B cell (primary cell): ENCODE measurements around the gene KCNA4. TPM values are rescaled to one million over a fixed set of nuclear protein-coding genes. Genes with fewer than 3 reads are reported as not detected.

ENCODE experiments used
- ATAC-seq: fragments of 200-7000 bp; cut with Tn5 transposase; one replicate; pipeline ENCODE4 v1.10.0; 2021; ENCODE audit warnings: low read depth, mild to moderate bottlenecking, moderate number of reproducible peaks, moderate library complexity
- CTCF ChIA-PET: fragments of 350-600 bp; sonication (Branson Sonifier 250); formaldehyde crosslinking; loops from one replicate; lab custom pipeline; 2021; ENCODE audit warnings: antibody characterized with exemption, inconsistent platforms; lab: Charles Lee
- POLR2A ChIA-PET: fragments of 350-600 bp; sonication (Branson Sonifier 250); formaldehyde crosslinking; loops from one replicate; lab custom pipeline; 2021; ENCODE audit warnings: antibody characterized with exemption; lab: Charles Lee
- DNase-seq: peaks from one replicate; pipeline ENCODE4 v3.0.0; 2013
- H2AFZ ChIP-seq: 2 replicates; pipeline ENCODE4 v1.6.1; 2012; ENCODE audit warnings: mild to moderate bottlenecking, low read depth, low read length; ENCODE audit not compliant: insufficient read depth, poor library complexity, severe bottlenecking
- H3K27ac ChIP-seq, 2 donors: 1 replicate in 1 of 2; 2 replicates in 1 of 2; pipeline ENCODE4 v1.5.1; 2012 to 2013; ENCODE audit warnings: low read length in 2 of 2, mild to moderate bottlenecking in 2 of 2, moderate library complexity in 1 of 2
- H3K27me3 ChIP-seq, 4 experiments: fragments of 200-600 bp in 1 of 4; sonication (generic) in 1 of 4; replicated peaks in 1 of 4; 1 replicate in 2 of 4; 2 replicates in 2 of 4; pipeline versions ENCODE4 v1.6.1 to v1.7.0; 2013 to 2016; ENCODE audit warnings: low read length in 3 of 4, mild to moderate bottlenecking in 2 of 4, mixed read lengths in 1 of 4, moderate library complexity in 1 of 4; ENCODE audit not compliant: insufficient read depth in 4 of 4, control insufficient read depth in 3 of 4; ENCODE audit errors: control extremely low read depth in 1 of 4
- H3K36me3 ChIP-seq, 2 experiments: replicated peaks in 1 of 2; 1 replicate in 1 of 2; 2 replicates in 1 of 2; pipeline versions ENCODE4 v1.6.1 to v1.7.1; 2013; ENCODE audit warnings: low read length in 1 of 2; ENCODE audit not compliant: insufficient read depth in 2 of 2, control insufficient read depth in 1 of 2; ENCODE audit errors: control extremely low read depth in 1 of 2, extremely low read depth in 1 of 2
- H3K4me1 ChIP-seq, 2 donors: fragments of 200-600 bp in 1 of 2; sonication (generic) in 1 of 2; 1 replicate in 1 of 2; 2 replicates in 1 of 2; pipeline versions ENCODE4 v1.5.1 to v1.6.1; 2013 to 2017; ENCODE audit warnings: low read length in 2 of 2; ENCODE audit not compliant: control insufficient read depth in 2 of 2, insufficient read depth in 2 of 2
- H3K4me2 ChIP-seq: replicated peaks from 2 replicates; pipeline ENCODE3; 2012; ENCODE audit warnings: mild to moderate bottlenecking, low read depth, low read length; ENCODE audit not compliant: poor library complexity, severe bottlenecking
- H3K4me3 ChIP-seq, 5 experiments: fragments of 200-600 bp in 1 of 5; sonication (generic) in 1 of 5; 1 replicate in 3 of 5; 2 replicates in 2 of 5; pipeline versions ENCODE4 v1.5.1 to v1.7.0; 2011 to 2016; ENCODE audit warnings: low read length in 4 of 5, mild to moderate bottlenecking in 4 of 5, low read depth in 2 of 5, control low read depth in 1 of 5, moderate library complexity in 1 of 5; ENCODE audit not compliant: insufficient read depth in 1 of 5; ENCODE audit errors: control extremely low read depth in 1 of 5, extremely low read depth in 1 of 5
- H3K79me2 ChIP-seq: fragments of 200-600 bp; sonication (generic); one replicate; pipeline ENCODE4 v1.6.0; 2016; ENCODE audit warnings: low read length; ENCODE audit not compliant: control insufficient read depth, insufficient read depth
- H3K9ac ChIP-seq: fragments of 200-600 bp; sonication (generic); 2 replicates; pipeline ENCODE4 v1.6.1; 2017; ENCODE audit warnings: mild to moderate bottlenecking, low read length, moderate library complexity
- H3K9me3 ChIP-seq, 3 donors: one replicate each; pipeline versions ENCODE4 v1.6.1 to v1.7.1; 2013; ENCODE audit warnings: low read length in 2 of 3; ENCODE audit not compliant: control insufficient read depth in 2 of 3, insufficient read depth in 1 of 3; ENCODE audit errors: control extremely low read depth in 1 of 3
- H4K20me1 ChIP-seq: 2 replicates; pipeline ENCODE4 v1.6.0; 2012; ENCODE audit warnings: mild to moderate bottlenecking, low read length; ENCODE audit not compliant: insufficient read depth, control insufficient read depth, poor library complexity, severe bottlenecking
- H3K27ac Mint-ChIP-seq: one replicate; pipeline ENCODE4 v1.8.0; 2021; ENCODE audit warnings: mixed read lengths
- H3K27me3 Mint-ChIP-seq: one replicate; pipeline ENCODE4 v1.8.0; 2021; ENCODE audit warnings: mixed read lengths
- H3K4me1 Mint-ChIP-seq: one replicate; pipeline ENCODE4 v1.8.0; 2021; ENCODE audit warnings: mixed read lengths
- H3K4me3 Mint-ChIP-seq: one replicate; pipeline ENCODE4 v1.8.0; 2021; ENCODE audit warnings: mixed read lengths
- H3K9me3 Mint-ChIP-seq: one replicate; pipeline ENCODE4 v1.8.0; 2022; ENCODE audit warnings: mixed read lengths; ENCODE audit not compliant: insufficient read depth
- EZH2 ChIP-seq: IDR thresholded peaks from 2 replicates; pipeline ENCODE4 v1.6.1; 2012; ENCODE audit warnings: borderline replicate concordance, low read depth, mild to moderate bottlenecking, moderate library complexity, low read length; ENCODE audit not compliant: insufficient read depth, poor library complexity, severe bottlenecking
- WGBS: methylation state at CpG from one replicate; pipeline ENCODE4 v1.1.5; 2013; ENCODE audit warnings: missing lambda C conversion rate; ENCODE audit not compliant: insufficient coverage; 5-methylcytosine and 5-hydroxymethylcytosine counted together
- intact Hi-C: fragments of 100-400 bp; cut with micrococcal nuclease; formaldehyde crosslinking; loops from one replicate; pipeline ENCODE4 v1.10.0; 2022
- polyA plus RNA-seq: library from polyadenylated mRNA; depleted of rRNA; stranded (reverse); fragments of >200 nt; gene quantifications from 2 replicates; pipeline ENCODE4 v1.2.3, GENCODE V29; 2012
- total RNA-seq, 2 donors: library from RNA; stranded (reverse); fragments of 120-200 nt in 1 of 2; gene quantifications; 1 replicate in 1 of 2; 2 replicates in 1 of 2; pipeline versions ENCODE4 v1.2.3 to v1.2.4, GENCODE V29; 2013 to 2022
- TF ChIP-seq, protein P1 (sequence below): fragments of 200-600 bp; IDR thresholded peaks from one replicate; pipeline ENCODE4 v1.8.0; 2022; ENCODE audit warnings: antibody characterized with exemption, mild to moderate bottlenecking

Gene KCNA4
- total and polyA plus RNA-seq, 2 donors (not counting 1 experiment from before 2014, with no cell fraction given): not detected

DNA sequence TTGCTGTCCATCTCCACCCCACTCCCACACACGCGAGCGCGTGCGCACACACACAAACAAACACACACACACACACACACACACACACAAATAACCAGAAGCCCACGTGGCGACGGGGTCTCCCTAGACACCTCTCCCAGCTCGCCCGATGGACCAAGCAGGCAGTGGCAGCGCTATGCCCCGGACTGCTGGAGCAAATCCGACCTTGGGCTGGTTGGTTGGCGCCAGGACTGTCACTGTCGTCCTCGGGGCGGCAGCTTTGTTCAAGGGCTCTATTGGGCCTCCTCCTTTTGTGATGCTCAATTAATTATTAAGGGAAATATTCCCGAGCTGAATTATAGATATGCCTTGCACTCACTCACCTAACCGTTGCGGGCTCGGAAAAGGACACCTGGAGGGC is 1.7 kb upstream of the KCNA4 start:
- no peak for DNase-seq
- intact Hi-C loops: no loop called here
- H3K4me1 ChIP-seq: no peaks in the 10 kb centered on the region

DNA sequence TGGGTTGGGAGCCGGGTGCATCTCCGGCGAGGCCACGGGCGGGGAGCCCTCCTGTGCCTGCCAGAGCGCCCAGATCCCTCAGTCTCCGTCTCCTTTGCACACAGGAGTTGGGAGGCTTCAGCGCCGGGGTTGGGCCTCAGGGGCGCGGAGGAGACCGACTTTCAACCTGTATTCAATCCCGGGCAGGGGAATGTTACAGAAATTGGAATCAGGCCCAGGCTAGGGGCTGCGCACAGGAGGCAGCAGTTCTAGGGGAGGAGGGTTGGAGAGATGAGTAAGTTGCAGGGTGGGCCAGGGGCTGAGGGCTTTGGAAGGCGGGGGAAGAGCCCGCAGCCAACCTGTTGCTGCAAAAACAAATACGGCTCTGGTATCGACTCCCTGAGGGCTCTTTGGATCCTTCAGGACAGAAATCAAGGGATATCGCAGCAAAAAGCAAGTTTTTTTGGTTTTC is 640 bp upstream of the KCNA4 start:
- ChIA-PET POLR2A (no interaction called here), CTCF (no interaction called here)

More for the DNA sequence above, 1.7 kb upstream of the KCNA4 start:
- Histone ChIP-seq H2AFZ (no peak overlapping the region), H3K4me2 (no peak overlapping the region), H3K27ac (no peak overlapping the region), H3K79me2 (no peaks in the 10 kb centered on the region), H4K20me1 (no peaks in the 10 kb centered on the region), H3K4me3 (no peak overlapping the region), H3K36me3 (no peaks in the 10 kb centered on the region), H3K9ac (no peak overlapping the region), H3K9me3 (peaks cover 0 to 17% (median 1%) of the 10 kb centered on the region in 3 donors), H3K27me3 (peaks cover 0 to 34% (median 21%) of the 10 kb centered on the region in 4 experiments)
- Mint-ChIP-seq H3K27ac (no peak overlapping the region), H3K4me3 (no peak overlapping the region), H3K9me3 (no peaks in the 10 kb centered on the region), H3K4me1 (no peaks in the 10 kb centered on the region), H3K27me3 (peaks cover 19% of the 10 kb centered on the region)
- ATAC-seq: no peak
- CTCF ChIA-PET: no interaction called here
- TF ChIP-seq, protein P1, sequence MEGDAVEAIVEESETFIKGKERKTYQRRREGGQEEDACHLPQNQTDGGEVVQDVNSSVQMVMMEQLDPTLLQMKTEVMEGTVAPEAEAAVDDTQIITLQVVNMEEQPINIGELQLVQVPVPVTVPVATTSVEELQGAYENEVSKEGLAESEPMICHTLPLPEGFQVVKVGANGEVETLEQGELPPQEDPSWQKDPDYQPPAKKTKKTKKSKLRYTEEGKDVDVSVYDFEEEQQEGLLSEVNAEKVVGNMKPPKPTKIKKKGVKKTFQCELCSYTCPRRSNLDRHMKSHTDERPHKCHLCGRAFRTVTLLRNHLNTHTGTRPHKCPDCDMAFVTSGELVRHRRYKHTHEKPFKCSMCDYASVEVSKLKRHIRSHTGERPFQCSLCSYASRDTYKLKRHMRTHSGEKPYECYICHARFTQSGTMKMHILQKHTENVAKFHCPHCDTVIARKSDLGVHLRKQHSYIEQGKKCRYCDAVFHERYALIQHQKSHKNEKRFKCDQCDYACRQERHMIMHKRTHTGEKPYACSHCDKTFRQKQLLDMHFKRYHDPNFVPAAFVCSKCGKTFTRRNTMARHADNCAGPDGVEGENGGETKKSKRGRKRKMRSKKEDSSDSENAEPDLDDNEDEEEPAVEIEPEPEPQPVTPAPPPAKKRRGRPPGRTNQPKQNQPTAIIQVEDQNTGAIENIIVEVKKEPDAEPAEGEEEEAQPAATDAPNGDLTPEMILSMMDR: no peak
- no peak for TF ChIP-seq EZH2
- POLR2A ChIA-PET: no interaction called here
- 27% methylated on average over 9 of the region's 21 CpGs for WGBS

More for the DNA sequence above, 640 bp upstream of the KCNA4 start:
- Mint-ChIP-seq H3K9me3 (no peaks in the 10 kb centered on the region), H3K4me1 (no peaks in the 10 kb centered on the region), H3K27ac (no peak overlapping the region), H3K27me3 (peaks cover 19% of the 10 kb centered on the region), H3K4me3 (no peak overlapping the region)
- intact Hi-C loops: no loop called here
- no peaks in the 10 kb centered on the region for H3K79me2 ChIP-seq
- no peak for ATAC-seq
- peaks cover 0 to 34% (median 21%) of the 10 kb centered on the region in 4 experiments for H3K27me3 ChIP-seq
- H3K4me3 ChIP-seq: no peak overlapping the region
- peaks cover 0 to 17% (median 1%) of the 10 kb centered on the region in 3 donors for H3K9me3 ChIP-seq
- H3K4me2 ChIP-seq: no peak overlapping the region
- no peaks in the 10 kb centered on the region for H4K20me1 ChIP-seq
- TF ChIP-seq, protein P1: no peak
- H2AFZ ChIP-seq: no peak overlapping the region
- H3K36me3 ChIP-seq: no peaks in the 10 kb centered on the region
- no peak overlapping the region for H3K9ac ChIP-seq
- no peaks in the 10 kb centered on the region for H3K4me1 ChIP-seq
- no peak for DNase-seq
- WGBS: 18% methylated on average over 17 of the region's 19 CpGs
- H3K27ac ChIP-seq: no peak overlapping the region
